RCC 7860 (cell line): ENCODE measurements around the gene TCN2.
A peak's percentile ranks its signal among the peaks of the same experiment; 100 is the strongest.
"Not testable (repeated sequence)": the region's sequence is repeated elsewhere in the genome, so short reads cannot be mapped to it uniquely, and the experiment has no call there.

Source experiments
- DNase-seq: peaks from one replicate; pipeline ENCODE4 v3.0.0-alpha.2; 2015; ENCODE audit warnings: low spot score
- FAIRE-seq: peaks from 2 replicates; lab custom pipeline; 2012; peaks lifted over from hg19 to GRCh38; lab: Jason Lieb, UNC

TCN2 gene

DNA sequence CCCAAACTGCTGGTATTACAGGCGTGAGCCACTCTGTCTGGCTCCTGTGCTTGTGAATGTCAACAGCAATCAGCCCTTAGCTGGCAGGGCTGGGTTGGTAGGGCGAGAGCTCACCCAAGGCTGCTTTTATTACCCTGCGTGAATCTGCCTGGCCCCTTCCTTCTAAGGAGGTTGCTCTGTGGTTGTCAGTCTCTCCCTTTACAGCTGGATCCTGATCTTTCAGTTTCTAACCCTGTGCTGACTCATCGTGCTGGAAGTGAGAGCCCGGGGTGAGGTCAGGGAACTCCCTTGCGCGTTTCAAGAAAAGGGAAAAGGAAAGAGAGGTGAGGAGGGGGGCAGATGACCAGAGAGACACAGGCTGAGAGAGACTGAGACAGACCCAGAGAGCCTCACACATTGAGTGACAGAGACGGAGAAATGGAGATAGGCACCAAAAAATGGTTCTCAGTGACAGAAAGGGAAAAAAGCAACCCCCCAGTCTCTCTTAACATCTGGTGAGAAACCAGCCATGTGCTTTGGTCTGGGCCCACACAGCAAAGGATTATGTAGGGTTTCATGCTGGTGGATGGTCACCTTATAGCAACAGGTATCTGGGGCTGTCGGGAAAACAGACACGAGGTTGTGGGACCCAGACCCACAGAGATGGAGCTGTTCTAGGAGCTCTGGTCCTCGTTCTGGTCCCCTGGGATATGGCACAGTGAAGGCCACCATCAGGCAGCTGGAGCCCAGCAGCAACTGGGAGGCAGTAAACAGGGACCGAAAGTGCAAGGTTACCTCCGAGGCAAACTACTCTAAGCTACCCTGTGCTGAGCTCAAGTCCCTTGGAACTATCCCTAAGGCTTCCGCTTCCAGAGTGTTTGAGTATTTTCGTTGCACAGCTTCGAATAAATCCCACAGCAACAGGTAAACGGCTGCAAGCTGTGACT, 2.5 kb downstream of the TCN2 start:
- peak; percentile 90 for DNase-seq
- FAIRE-seq, result peak; percentile 89

- FAIRE-seq, result no peak
- no peak for DNase-seq
Measured at GRCh38 chr22:30610299-30610698, 3.3 kb downstream of the TCN2 start.

- FAIRE-seq, result no peak
- DNase-seq, result no peak
Measured at GRCh38 chr22:30611197-30611596, 4.2 kb downstream of the TCN2 start.

GRCh38 chr22:30612789-30613188, 5.8 kb downstream of the TCN2 start:
- no peak for FAIRE-seq

DNA sequence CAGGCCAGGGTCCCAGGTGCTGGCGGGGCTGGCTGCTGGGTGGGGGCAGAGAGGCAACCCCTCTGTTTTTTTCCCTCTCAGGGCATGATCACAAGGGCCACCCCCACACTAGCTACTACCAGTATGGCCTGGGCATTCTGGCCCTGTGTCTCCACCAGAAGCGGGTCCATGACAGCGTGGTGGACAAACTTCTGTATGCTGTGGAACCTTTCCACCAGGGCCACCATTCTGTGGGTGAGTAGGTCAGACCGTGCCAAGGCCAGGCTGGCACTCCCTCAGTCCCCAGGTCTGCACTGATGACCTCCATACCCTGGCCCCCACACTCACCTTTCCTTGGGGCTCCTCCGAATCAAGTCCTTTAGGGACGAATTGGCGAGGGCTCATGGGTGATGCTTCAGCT, 7.3 kb downstream of the TCN2 start:
- no peak for FAIRE-seq

More at GRCh38 chr22:30612789-30613188, 5.8 kb downstream of the TCN2 start:
- DNase-seq, result no peak

GRCh38 chr22:30614879-30615278, 7.9 kb downstream of the TCN2 start:
- no peak for FAIRE-seq

More for the DNA sequence above, 7.3 kb downstream of the TCN2 start:
- no peak for DNase-seq

DNA sequence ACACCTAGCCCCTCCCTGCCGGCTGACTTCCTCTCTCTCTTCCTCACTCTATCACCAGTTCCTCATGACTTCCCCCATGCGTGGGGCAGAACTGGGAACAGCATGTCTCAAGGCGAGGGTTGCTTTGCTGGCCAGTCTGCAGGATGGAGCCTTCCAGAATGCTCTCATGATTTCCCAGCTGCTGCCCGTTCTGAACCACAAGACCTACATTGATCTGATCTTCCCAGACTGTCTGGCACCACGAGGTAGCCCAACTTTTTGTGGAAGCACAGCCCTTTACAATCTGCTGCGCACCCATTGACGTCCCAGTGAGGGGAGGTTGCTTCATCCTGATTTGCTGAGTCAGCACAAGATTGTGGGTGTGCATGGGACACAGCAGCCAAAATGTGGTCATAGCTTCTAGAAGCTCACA, 8.6 kb downstream of the TCN2 start:
- DNase-seq, result no peak
- no peak for FAIRE-seq

More at GRCh38 chr22:30614879-30615278, 7.9 kb downstream of the TCN2 start:
- DNase-seq, result no peak

DNA sequence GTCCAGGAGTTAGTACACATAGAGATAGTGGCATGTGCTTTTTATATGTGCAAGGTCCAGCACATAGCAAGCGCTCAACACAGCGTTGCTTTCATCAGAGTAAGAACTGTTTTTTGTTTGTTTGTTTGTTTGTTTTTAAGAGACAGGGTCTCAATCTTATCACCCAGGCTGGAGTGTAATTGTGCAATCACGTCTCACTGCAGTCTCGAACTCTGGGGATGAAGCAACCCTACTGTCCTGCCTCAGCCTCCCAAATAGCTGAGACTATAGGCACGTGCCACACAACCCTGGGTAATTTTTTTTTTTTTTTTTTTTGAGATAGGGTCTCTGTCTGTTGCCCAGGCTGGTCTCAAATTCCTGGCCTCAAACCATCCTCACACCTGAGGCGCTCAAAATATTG, 10.8 kb downstream of the TCN2 start:
- DNase-seq (no peak), FAIRE-seq (no peak)

DNA sequence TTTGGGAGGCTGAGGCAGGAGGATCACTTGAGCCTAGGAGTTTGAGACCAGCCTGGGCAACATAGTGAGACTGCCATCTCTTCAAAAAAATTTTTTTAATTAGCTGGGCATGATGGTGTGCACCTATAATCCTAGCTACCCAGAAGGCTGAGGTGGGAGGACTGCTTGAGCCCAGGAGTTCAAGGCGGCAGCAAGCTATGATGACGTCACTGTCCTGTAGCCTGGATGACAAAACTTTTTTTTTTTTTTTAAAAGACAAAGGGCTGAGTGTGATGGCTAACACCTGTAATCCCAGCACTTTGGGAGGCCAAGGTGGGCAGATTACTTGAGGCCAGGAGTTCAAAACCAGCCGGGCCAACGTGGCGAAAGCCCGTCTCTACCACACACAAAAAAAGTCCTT, 12.9 kb downstream of the TCN2 start:
- not testable (repeated sequence) for FAIRE-seq, DNase-seq

- DNase-seq, result no peak
- no peak for FAIRE-seq
Measured at GRCh38 chr22:30626413-30626812, 19.4 kb downstream of the TCN2 start.

DNA sequence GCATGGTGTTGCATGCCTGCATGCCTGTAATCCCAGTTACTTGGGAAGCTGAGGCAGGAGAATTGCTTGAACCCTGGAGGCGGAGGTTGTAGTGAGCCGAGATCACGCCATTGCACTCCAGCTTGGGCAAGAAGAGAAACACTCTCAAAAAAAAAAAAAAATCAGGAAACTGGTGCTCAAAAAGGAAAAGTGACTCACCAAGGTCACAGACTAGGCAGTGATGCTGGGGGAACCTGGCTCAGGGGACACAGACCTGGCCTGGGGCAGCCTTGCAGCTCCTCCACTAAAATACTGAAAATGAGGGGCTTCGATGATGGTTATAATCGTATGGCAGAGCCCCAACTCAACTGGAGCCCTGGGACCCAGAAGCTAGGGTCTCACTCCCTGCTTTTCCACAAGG, 20.5 kb downstream of the TCN2 start:
- no peak for FAIRE-seq
- DNase-seq, result no peak

DNA sequence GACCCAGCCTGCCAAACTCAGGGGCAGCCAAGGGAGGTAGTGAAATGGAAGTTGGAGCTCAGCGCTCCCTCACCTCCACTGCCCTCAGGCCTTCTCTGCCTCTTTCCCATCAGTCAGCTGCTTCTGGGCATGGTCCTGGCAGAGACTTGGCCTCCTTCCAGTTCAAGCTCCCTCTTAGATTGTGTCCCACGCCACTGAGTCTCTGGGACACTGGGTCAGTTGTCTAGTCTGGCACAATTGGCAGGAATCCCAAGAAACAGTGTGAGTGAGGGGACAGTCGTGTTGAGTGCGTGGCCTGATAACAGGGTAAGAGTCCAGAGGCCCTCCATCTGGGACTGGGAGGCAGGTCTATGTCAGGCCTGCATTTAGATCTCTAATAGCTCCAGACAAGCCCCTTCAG, 21.5 kb downstream of the TCN2 start:
- DNase-seq (no peak), FAIRE-seq (no peak)

GRCh38 chr22:30631469-30631868, 24.5 kb downstream of the TCN2 start:
- FAIRE-seq, result not testable (repeated sequence)

GRCh38 chr22:30634471-30635233, 27.7 kb downstream of the TCN2 start:
- DNase-seq (peak; percentile 81), FAIRE-seq (peak; percentile 46)

More at GRCh38 chr22:30631469-30631868, 24.5 kb downstream of the TCN2 start:
- DNase-seq, result not testable (repeated sequence)

DNA sequence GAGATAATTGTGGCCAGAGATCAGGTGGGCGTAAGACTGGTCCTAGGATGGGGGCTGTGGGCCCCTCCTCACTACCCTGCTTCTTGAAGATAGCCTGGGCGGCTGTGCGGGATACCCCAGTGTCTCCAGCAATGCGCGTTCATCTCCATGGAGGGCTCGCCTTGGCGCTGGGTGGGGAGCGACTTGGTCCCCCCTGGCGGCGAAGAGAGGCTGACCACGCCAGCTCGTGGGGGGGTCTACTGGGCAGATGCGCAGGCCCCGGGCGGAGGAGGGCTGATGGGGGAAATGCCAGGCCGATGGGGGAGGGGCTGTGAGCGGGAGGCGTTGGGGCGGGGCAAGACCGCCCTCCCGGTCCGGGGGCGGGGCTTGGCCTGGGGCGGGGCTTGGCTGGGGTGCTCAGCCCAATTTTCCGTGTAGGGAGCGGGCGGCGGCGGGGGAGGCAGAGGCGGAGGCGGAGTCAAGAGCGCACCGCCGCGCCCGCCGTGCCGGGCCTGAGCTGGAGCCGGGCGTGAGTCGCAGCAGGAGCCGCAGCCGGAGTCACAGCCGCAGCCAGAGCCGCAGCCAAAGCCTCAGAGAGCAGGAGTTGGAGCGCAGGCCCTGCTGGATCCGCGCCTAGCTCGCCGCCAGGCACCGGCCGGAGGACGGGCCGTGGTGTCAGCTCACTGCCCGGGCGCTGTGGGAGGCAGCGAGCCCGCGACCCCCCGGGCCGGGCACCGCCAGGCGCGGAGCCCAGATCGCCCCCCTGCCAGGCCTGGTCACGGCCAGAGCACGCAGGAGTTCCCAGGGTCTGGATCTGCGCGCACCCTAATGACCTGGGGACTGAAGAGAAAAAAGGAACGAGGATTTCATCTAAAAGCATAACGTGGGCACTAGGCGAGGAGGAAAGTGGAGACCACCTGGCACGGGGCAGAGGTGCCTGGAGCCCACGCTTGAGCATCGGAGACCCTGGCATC, 28.6 kb downstream of the TCN2 start, which contains the start of gene SLC35E4:
TSS of gene SLC35E4 (plus strand) at position 509 of the 953 bp plus-strand sequence. CDS start 670 bp downstream, outside the sequence.
- FAIRE-seq, result no peak
- DNase-seq, result peak; percentile 77

DNA sequence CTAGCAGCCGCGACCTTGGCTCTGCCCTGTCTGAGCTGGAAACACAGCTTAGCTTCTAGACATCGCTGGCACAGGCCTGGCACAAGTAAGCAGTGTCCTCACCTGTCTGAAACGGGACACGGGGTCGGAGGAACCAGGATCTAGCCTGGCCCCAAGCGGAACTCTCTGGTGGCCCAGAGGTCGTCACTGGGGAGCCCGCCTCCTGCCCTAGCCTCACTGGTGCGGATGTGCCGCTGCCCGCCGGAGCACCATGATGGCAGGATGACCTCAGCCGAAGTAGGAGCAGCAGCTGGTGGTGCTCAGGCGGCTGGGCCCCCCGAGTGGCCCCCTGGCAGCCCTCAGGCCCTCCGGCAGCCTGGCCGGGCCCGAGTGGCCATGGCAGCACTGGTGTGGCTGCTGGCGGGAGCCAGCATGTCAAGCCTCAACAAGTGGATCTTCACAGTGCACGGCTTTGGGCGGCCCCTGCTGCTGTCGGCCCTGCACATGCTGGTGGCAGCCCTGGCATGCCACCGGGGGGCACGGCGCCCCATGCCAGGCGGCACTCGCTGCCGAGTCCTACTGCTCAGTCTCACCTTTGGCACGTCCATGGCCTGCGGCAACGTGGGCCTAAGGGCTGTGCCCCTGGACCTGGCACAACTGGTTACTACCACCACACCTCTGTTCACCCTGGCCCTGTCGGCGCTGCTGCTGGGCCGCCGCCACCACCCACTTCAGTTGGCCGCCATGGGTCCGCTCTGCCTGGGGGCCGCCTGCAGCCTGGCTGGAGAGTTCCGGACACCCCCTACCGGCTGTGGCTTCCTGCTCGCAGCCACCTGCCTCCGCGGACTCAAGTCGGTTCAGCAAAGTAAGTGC, 29.5 kb downstream of the TCN2 start:
- DNase-seq, result peak; percentile 3
- no peak for FAIRE-seq

DNA sequence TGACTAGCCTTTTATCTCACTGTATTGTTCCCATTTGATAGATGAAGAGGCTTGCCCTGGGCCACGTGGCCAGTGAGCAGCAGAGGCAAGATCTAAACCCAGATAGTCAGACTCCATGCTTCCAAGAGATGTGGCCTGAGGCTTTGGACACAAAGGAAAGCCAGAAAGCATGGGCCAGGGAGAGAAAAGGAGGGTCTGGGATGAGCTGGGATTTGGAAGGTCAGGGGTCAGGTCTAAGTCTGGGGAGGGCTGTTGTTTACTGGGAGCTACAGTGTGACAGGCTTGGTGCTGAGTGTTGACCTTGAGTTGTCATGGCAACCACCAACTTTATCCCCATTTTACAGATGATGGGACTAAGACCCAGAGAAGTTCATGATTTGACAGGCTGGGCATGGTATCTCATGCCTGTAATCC, 30.7 kb downstream of the TCN2 start:
- DNase-seq, result peak; percentile 5
- FAIRE-seq, result no peak

GRCh38 chr22:30640361-30640760, 33.4 kb downstream of the TCN2 start:
- DNase-seq (no peak), FAIRE-seq (no peak)

DNA sequence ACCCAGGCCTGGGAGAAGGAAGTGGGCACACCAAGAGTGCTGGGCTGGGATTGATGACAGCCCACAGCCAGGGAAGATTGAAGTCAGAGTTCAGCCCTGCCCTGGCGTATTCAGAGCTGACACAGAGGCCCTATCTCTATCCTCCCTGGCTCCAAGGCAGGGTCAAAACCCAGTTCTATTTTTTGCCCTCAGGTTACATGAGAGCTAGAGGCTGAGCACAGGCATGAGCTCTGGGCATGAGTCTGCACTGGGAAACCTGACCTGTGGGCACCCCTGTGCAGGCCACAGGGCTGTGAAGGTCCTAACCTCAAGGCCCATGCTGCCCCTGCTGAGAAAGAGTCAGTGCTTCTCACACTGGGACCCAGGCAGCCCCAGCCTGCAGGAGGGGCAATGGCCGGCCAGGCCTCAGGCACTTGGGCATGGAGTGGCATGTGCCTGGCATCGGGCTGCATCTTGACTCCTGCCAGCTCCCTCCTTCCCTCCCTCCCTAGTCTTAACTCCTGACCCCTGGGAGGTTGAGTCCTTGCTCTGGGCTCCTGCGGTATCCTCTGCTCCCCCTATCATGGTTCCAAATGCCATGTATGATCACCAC, 34.0 kb downstream of the TCN2 start:
- DNase-seq (no peak), FAIRE-seq (no peak)
